ENCODE measurements around the gene GRK6.

GRCh38 chr5:177380805-177381126 is 45.7 kb upstream of the GRK6 start:
- no peak for TF ChIP-seq POLR2AphosphoS5 (IDR thresholded peaks at IDR 0.05; ENCODE audit: low read depth, low read length)
- TF ChIP-seq CTCF (IDR thresholded peaks at IDR 0.05): no peak
- no peak for TF ChIP-seq EP300 (IDR thresholded peaks at IDR 0.05; ENCODE audit: borderline replicate concordance in 1 of 2, low read depth in 1 of 2, low read length in 1 of 2)
- no peak for TF ChIP-seq TAF1 (IDR thresholded peaks at IDR 0.05; ENCODE audit: borderline replicate concordance, low read depth, low read length)
